Fibroblast of lung (primary cell): ENCODE data around the gene TSPAN2.

Experiments
- CTCF ChIP-seq, 2 donors: IDR thresholded peaks in 1 of 2; conservative IDR thresholded peaks in 1 of 2; 1 replicate in 1 of 2; 2 replicates in 1 of 2; pipeline ENCODE4 v1.5.1; 2011 to 2012; ENCODE audit warnings: low read length in 2 of 2, control low read depth in 1 of 2, inconsistent platforms in 1 of 2, low read depth in 1 of 2, mild to moderate bottlenecking in 1 of 2
- EZH2 ChIP-seq: IDR thresholded peaks from 2 replicates; pipeline ENCODE4 v1.5.1; 2012; ENCODE audit warnings: low read length, control low read depth, mild to moderate bottlenecking; ENCODE audit errors: missing control alignments

- TF ChIP-seq CTCF (conservative IDR thresholded peaks at IDR 0.05 in 1 of 2, IDR thresholded peaks at IDR 0.05 in 1 of 2; ENCODE audit: low read depth in 1 of 2, low read length in 2 of 2): no peak
- no peak for TF ChIP-seq EZH2
These were observed 24.5 kb upstream of the TSPAN2 start for GRCh38 chr1:115113766-115114165.
